ENCODE data around the gene SLC18A3. TPM values are rescaled to one million over a fixed set of nuclear protein-coding genes. Genes with fewer than 3 reads are reported as not detected.

Gene SLC18A3
- total RNA-seq, 2 donors from 2014 or later = not detected

- H3K4me3 ChIP-seq = no peak overlapping the region
- no peaks in the 10 kb centered on the region for H3K9me3 ChIP-seq
- no peak for DNase-seq (ENCODE audit: low spot score)
- H3K4me1 ChIP-seq (replicated peaks) = no peaks in the 10 kb centered on the region
- intact Hi-C loops (cut with DNase I) = no loop called here
- H3K27me3 ChIP-seq (replicated peaks; ENCODE audit: insufficient read depth) = no peaks in the 10 kb centered on the region
- TF ChIP-seq CTCF (IDR thresholded peaks at IDR 0.05) (no peak), POLR2A (IDR thresholded peaks at IDR 0.05) (no peak), POLR2AphosphoS5 (IDR thresholded peaks at IDR 0.05) (no peak)
- no peaks in the 10 kb centered on the region for H3K36me3 ChIP-seq
- no peak overlapping the region for H3K27ac ChIP-seq
- WGBS = 86% methylated on average over 2 of the region's 2 CpGs
Observed at GRCh38 chr10:49577182-49577925, 32.8 kb upstream of the SLC18A3 start.

DNA sequence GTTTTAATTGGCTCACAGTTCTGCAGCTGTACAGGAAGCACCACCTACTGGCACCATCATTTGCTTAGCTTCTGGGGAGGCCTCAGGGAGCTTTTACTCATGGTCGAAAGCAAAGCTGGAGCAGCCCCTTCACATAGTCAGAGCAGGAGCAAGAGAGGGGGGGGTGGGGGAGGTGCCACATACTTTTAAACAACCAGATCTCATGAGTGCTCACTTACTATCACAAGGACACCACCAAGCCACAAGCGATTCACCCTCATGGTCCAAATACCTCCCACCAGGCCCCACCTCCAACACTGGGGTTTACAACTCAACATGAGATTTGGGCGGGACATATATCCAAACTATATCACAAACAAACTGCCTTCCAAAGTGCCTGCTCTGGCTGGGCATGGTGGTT lies 31.7 kb upstream of the SLC18A3 start:
- WGBS = 94% methylated on average over 3 of the region's 3 CpGs
- Histone ChIP-seq H3K27me3 (replicated peaks; ENCODE audit: insufficient read depth) (no peaks in the 10 kb centered on the region), H3K4me3 (no peak overlapping the region), H3K9me3 (no peaks in the 10 kb centered on the region), H3K4me1 (replicated peaks) (no peaks in the 10 kb centered on the region), H3K27ac (no peak overlapping the region), H3K36me3 (no peaks in the 10 kb centered on the region)
- TF ChIP-seq POLR2A (IDR thresholded peaks at IDR 0.05) (no peak), POLR2AphosphoS5 (IDR thresholded peaks at IDR 0.05) (no peak), CTCF (IDR thresholded peaks at IDR 0.05) (no peak)
- DNase-seq (ENCODE audit: low spot score) = no peak
- intact Hi-C loops (cut with DNase I) = no loop called here

DNA sequence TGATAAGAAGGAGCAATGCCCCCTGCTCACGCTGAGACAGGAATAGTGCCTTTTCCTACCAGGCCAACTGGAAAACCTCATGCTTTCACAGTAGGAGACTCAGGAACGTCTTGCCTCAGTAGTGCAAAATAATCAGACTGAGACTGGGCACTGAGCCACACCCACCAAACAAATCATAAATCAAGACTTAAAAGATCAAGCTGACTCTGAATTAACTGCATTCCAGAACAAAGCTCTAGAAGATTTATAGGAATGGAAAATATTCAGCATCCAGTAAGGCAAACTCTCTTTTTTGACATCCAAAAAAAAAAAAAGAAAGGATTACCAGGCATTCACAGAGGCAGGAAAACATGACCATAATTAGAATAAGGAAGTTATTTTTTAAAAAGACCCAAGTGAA lies 30.5 kb upstream of the SLC18A3 start:
- Histone ChIP-seq H3K27me3 (replicated peaks; ENCODE audit: insufficient read depth) (no peaks in the 10 kb centered on the region), H3K27ac (no peak overlapping the region), H3K9me3 (no peaks in the 10 kb centered on the region), H3K36me3 (no peaks in the 10 kb centered on the region), H3K4me1 (replicated peaks) (no peaks in the 10 kb centered on the region), H3K4me3 (no peak overlapping the region)
- TF ChIP-seq POLR2A (IDR thresholded peaks at IDR 0.05) (no peak), POLR2AphosphoS5 (IDR thresholded peaks at IDR 0.05) (no peak), CTCF (IDR thresholded peaks at IDR 0.05) (no peak)
- no peak for DNase-seq (ENCODE audit: low spot score)
- intact Hi-C loops (cut with DNase I) = no loop called here
- 33% methylated on average over 2 of the region's 2 CpGs for WGBS

DNA sequence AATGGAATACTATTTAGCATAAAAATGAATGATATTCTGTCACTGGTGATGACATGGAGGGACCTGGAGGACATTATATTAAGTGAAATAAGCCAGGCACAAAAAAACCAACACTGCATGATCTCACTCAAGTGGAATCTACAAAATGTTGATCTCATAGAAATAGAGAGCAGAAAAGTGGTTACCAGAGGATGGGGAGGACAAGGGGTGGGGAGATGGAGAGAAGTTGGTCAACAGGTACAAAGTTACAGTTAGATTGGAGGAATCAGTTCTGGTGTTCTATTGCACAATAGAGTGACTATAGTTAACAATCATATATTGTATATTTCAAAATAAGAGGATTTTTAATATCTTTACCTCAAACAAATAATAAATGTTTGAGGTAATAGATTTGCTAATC lies 24.7 kb upstream of the SLC18A3 start:
- TF ChIP-seq POLR2A (IDR thresholded peaks at IDR 0.05) (no peak), POLR2AphosphoS5 (IDR thresholded peaks at IDR 0.05) (no peak), CTCF (IDR thresholded peaks at IDR 0.05) (no peak)
- Histone ChIP-seq H3K4me3 (no peak overlapping the region), H3K36me3 (no peaks in the 10 kb centered on the region), H3K9me3 (no peaks in the 10 kb centered on the region), H3K4me1 (replicated peaks) (no peaks in the 10 kb centered on the region), H3K27me3 (replicated peaks; ENCODE audit: insufficient read depth) (no peaks in the 10 kb centered on the region), H3K27ac (no peak overlapping the region)
- no peak for DNase-seq (ENCODE audit: low spot score)
- intact Hi-C loops (cut with DNase I) = no loop called here

DNA sequence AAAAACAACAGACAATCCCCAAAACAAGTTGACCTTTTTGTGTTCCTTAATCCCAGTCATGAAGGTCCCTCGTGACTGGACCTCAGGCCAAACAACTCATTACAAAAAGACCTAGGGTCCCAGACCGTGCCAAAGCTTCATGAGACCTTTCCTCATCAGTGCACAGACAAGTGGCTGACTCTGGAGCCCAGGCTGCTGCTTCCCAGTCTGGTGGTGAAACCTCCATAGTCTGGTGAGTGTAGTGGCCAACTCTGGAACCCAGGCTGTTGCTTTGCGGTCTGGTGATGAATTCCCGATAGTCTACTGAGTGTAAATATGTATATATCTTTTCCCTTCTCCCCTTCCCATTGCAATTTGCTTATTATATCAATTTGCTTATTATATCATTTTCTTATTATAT lies 22.1 kb upstream of the SLC18A3 start:
- intact Hi-C loops (cut with DNase I) = no loop called here
- H3K4me1 ChIP-seq (replicated peaks) = no peaks in the 10 kb centered on the region
- TF ChIP-seq POLR2AphosphoS5 (IDR thresholded peaks at IDR 0.05) = no peak
- no peak for TF ChIP-seq CTCF (IDR thresholded peaks at IDR 0.05)
- TF ChIP-seq POLR2A (IDR thresholded peaks at IDR 0.05) = no peak
- H3K36me3 ChIP-seq = no peaks in the 10 kb centered on the region
- no peak overlapping the region for H3K27ac ChIP-seq
- DNase-seq (ENCODE audit: low spot score) = no peak
- no peaks in the 10 kb centered on the region for H3K9me3 ChIP-seq
- no peak overlapping the region for H3K4me3 ChIP-seq
- WGBS = 89% methylated on average over 4 of the region's 4 CpGs
- H3K27me3 ChIP-seq (replicated peaks; ENCODE audit: insufficient read depth) = no peaks in the 10 kb centered on the region
